Neuronal stem cell (in vitro differentiated cells): ENCODE measurements around the gene PRKD3.

Experiments
- DNase-seq: peaks from one replicate; pipeline ENCODE4 v3.0.0-alpha.2; 2013; ENCODE audit warnings: low spot score
- H2AFZ ChIP-seq: one replicate; pipeline ENCODE4 v1.6.1; 2013; ENCODE audit warnings: mild to moderate bottlenecking, low read length, inconsistent platforms
- H2AK5ac ChIP-seq: 2 replicates; pipeline ENCODE4 v1.6.1; 2013; ENCODE audit warnings: low read depth, mild to moderate bottlenecking, inconsistent platforms, low read length, moderate library complexity, mixed read lengths
- H2BK120ac ChIP-seq: 2 replicates; pipeline ENCODE4 v1.6.1; 2013; ENCODE audit warnings: low read depth, mild to moderate bottlenecking, inconsistent platforms, low read length, moderate library complexity, mixed read lengths
- H2BK12ac ChIP-seq: one replicate; pipeline ENCODE4 v1.6.1; 2013; ENCODE audit warnings: low read length, inconsistent platforms
- H2BK15ac ChIP-seq: 2 replicates; pipeline ENCODE4 v1.6.1; 2013; ENCODE audit warnings: mild to moderate bottlenecking, low read length, inconsistent platforms, mixed read lengths
- H2BK5ac ChIP-seq: one replicate; pipeline ENCODE4 v1.6.1; 2013; ENCODE audit warnings: inconsistent platforms, mild to moderate bottlenecking, low read length, moderate library complexity
- H3K14ac ChIP-seq: one replicate; pipeline ENCODE4 v1.6.1; 2013; ENCODE audit warnings: low read length, inconsistent platforms
- H3K18ac ChIP-seq: 2 replicates; pipeline ENCODE4 v1.6.1; 2013; ENCODE audit warnings: low read length, inconsistent platforms
- H3K23ac ChIP-seq: 2 replicates; pipeline ENCODE4 v1.6.1; 2013; ENCODE audit warnings: low read depth, mild to moderate bottlenecking, mixed read lengths, low read length, inconsistent platforms; ENCODE audit not compliant: poor library complexity
- H3K27ac ChIP-seq: replicated peaks from 3 replicates; pipeline ENCODE4 v1.5.1; 2013; ENCODE audit warnings: low read length, inconsistent platforms
- H3K27me3 ChIP-seq, 3 experiments: 2 replicates each; pipeline ENCODE4 v1.6.1; 2013; ENCODE audit warnings: low read length in 3 of 3, mild to moderate bottlenecking in 2 of 3, inconsistent platforms in 1 of 3, low read depth in 1 of 3, mixed read lengths in 1 of 3, moderate library complexity in 1 of 3; ENCODE audit not compliant: control insufficient read depth in 3 of 3, insufficient read depth in 3 of 3
- H3K36me3 ChIP-seq, 2 donors: replicated peaks in 1 of 2; 2 replicates each; pipeline ENCODE4 v1.6.1; 2013; ENCODE audit warnings: low read length in 2 of 2; ENCODE audit not compliant: control insufficient read depth in 2 of 2, insufficient read depth in 2 of 2
- H3K4ac ChIP-seq: 2 replicates; pipeline ENCODE4 v1.6.1; 2013; ENCODE audit warnings: inconsistent platforms, mild to moderate bottlenecking, low read length, moderate library complexity
- H3K4me1 ChIP-seq, 2 donors: 1 replicate in 1 of 2; 2 replicates in 1 of 2; pipeline ENCODE4 v1.6.1; 2013; ENCODE audit warnings: low read length in 2 of 2, low read depth in 1 of 2; ENCODE audit not compliant: control insufficient read depth in 2 of 2, insufficient read depth in 1 of 2
- H3K4me2 ChIP-seq: one replicate; pipeline ENCODE4 v1.6.1; 2013; ENCODE audit warnings: mild to moderate bottlenecking, low read length, inconsistent platforms; ENCODE audit not compliant: insufficient read depth, poor library complexity, severe bottlenecking
- H3K4me3 ChIP-seq, 2 donors: 2 replicates each; pipeline ENCODE4 v1.5.1; 2013; ENCODE audit warnings: low read length in 2 of 2, mild to moderate bottlenecking in 2 of 2, inconsistent platforms in 1 of 2, moderate library complexity in 1 of 2
- H3K79me1 ChIP-seq: one replicate; pipeline ENCODE4 v1.6.1; 2013; ENCODE audit warnings: low read depth, mild to moderate bottlenecking, inconsistent platforms, low read length, moderate library complexity
- H3K9ac ChIP-seq: one replicate; pipeline ENCODE4 v1.6.1; 2013; ENCODE audit warnings: mild to moderate bottlenecking, low read depth, low read length, inconsistent platforms; ENCODE audit not compliant: poor library complexity
- H3K9me3 ChIP-seq, 2 donors: replicated peaks in 1 of 2; 2 replicates each; pipeline versions ENCODE3 to v1.6.1; 2013; ENCODE audit warnings: low read length in 2 of 2, mild to moderate bottlenecking in 2 of 2, inconsistent platforms in 1 of 2, low read depth in 1 of 2, mixed read lengths in 1 of 2, moderate library complexity in 1 of 2; ENCODE audit not compliant: control insufficient read depth in 2 of 2, insufficient read depth in 1 of 2
- H4K8ac ChIP-seq: one replicate; pipeline ENCODE4 v1.6.1; 2013; ENCODE audit warnings: low read depth, mild to moderate bottlenecking, inconsistent platforms, low read length, moderate library complexity
- H4K91ac ChIP-seq: one replicate; pipeline ENCODE4 v1.6.1; 2013; ENCODE audit warnings: low read length, low read depth, mild to moderate bottlenecking, inconsistent platforms; ENCODE audit not compliant: poor library complexity
- WGBS, 2 donors: extraction: QIAGEN DNeasy Blood & Tissue Kit; methylation state at CpG; one replicate each; pipeline ENCODE4 v1.1.7; 2013; ENCODE audit warnings: missing lambda C conversion rate in 2 of 2, mixed read lengths in 1 of 2; ENCODE audit not compliant: insufficient read length in 2 of 2, insufficient replicate concordance in 1 of 2; ENCODE audit errors: extremely low coverage in 2 of 2; 5-methylcytosine and 5-hydroxymethylcytosine counted together

Gene PRKD3

DNA sequence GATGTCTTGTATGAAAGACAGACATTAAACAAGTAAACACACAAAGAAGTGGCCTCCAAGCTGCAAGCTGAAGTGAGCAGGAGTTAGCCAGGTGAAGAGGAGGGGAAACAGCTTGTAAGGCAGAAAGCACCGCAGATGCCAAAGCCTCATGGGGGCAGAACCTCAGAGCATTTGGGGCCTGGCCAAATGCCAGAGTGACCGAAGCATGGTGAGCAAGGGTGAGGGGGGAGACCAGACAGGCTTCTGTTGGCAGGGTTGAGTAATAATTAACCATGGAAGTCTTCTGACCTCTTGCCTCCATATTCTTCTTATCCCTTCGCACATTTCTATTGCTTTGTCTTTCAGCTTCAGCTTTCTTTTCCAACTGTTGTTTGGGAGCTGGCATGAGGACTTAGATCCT lies 25.4 kb upstream of the PRKD3 start:
- H3K23ac ChIP-seq: no peak overlapping the region
- H3K36me3 ChIP-seq: no peaks in the 10 kb centered on the region
- H3K9me3 ChIP-seq: no peaks in the 10 kb centered on the region
- peak overlapping the region; percentile 43 for H2BK12ac ChIP-seq
- no peak overlapping the region for H3K9ac ChIP-seq
- no peaks in the 10 kb centered on the region for H3K27me3 ChIP-seq
- H3K4me2 ChIP-seq: no peak overlapping the region
- no peak overlapping the region for H3K4me3 ChIP-seq
- peak overlapping the region; percentile 44 for H3K18ac ChIP-seq
- H3K14ac ChIP-seq: no peak overlapping the region
- H4K8ac ChIP-seq: no peak overlapping the region
- H3K27ac ChIP-seq: peak overlapping the region; percentile 21
- H3K79me1 ChIP-seq: no peaks in the 10 kb centered on the region
- no peak overlapping the region for H2AK5ac ChIP-seq
- no peak overlapping the region for H3K4ac ChIP-seq
- H2BK15ac ChIP-seq: peak overlapping the region; percentile 80
- H4K91ac ChIP-seq: no peak overlapping the region
- H2BK5ac ChIP-seq: no peak overlapping the region
- peak overlapping the region; percentile 13 for H2AFZ ChIP-seq
- peaks cover 15% of the 10 kb centered on the region in 2 donors for H3K4me1 ChIP-seq
- no CpG with 5 or more reads among the region's 3 CpGs for WGBS, 2 donors
- H2BK120ac ChIP-seq: no peak overlapping the region
- DNase-seq: no peak

DNA sequence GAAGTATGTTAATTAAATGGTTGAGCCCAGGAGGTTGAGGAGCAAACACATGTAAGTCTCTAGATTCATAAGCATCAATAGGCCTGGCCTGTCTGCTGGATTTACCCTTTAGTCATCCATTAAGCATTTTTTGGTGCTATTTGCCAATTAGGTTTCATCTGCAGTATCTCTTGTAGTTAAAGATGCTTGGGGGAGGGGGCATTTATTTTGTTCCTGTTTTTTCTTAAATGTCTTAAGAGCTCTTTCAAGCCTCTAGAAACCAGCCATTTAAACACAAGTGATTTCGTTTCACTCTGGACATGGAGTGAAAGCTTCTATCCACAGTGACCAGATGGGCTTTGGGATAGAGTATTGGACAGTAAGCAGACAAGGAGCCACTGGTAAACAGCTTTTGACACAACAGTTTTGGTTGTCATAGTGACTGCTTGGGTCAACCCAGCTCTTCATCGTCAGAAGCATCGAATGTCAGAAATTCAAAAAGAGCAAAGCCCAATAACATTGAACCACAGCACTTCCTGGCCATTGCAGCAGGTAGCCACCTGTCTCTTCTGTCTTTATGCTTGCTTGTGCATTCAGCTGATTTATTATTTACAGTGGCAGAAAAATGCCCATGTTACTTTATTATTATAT lies 24.7 kb upstream of the PRKD3 start:
- Histone ChIP-seq H3K4me3 (no peak overlapping the region), H3K14ac (no peak overlapping the region), H2AFZ (no peak overlapping the region), H4K8ac (no peak overlapping the region), H3K27ac (peak overlapping the region; percentile 70), H3K4me2 (no peak overlapping the region), H3K36me3 (no peaks in the 10 kb centered on the region), H2BK12ac (no peak overlapping the region), H3K18ac (no peak overlapping the region), H3K4me1 (peaks cover 15% of the 10 kb centered on the region in 2 donors), H2BK15ac (no peak overlapping the region), H3K23ac (no peak overlapping the region), H4K91ac (no peak overlapping the region), H2BK5ac (no peak overlapping the region), H3K79me1 (no peaks in the 10 kb centered on the region), H2BK120ac (no peak overlapping the region), H3K9me3 (no peaks in the 10 kb centered on the region), H3K4ac (no peak overlapping the region), H3K9ac (no peak overlapping the region), H3K27me3 (peaks cover 0 to 2% (median 0%) of the 10 kb centered on the region in 3 experiments), H2AK5ac (no peak overlapping the region)
- no peak for DNase-seq
- no CpG with 5 or more reads among the region's 3 CpGs for WGBS, 2 donors

DNA sequence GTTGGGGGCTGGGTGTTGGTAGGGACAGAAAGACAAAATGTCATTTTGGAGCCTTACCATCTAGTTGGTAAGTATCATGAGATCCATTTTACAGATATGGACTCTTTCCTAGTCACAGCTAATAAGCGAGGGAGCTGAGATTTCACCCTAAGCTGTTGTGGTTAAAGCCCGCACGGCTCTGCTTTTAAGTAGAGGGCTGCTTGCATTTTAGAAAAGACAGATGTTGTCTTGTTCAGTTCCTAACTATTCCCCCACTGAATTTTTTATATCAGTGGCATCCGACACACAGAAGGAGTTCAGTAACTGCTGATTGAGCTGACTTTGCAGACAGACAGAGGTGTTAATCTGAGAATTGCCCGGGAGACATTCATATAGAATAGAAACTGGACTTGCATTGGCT lies 23.5 kb upstream of the PRKD3 start:
- Histone ChIP-seq H3K9me3 (no peaks in the 10 kb centered on the region), H2BK5ac (no peak overlapping the region), H3K79me1 (no peaks in the 10 kb centered on the region), H3K9ac (no peak overlapping the region), H2BK120ac (no peak overlapping the region), H3K27ac (peak overlapping the region; percentile 21), H4K91ac (no peak overlapping the region), H2AK5ac (no peak overlapping the region), H4K8ac (no peak overlapping the region), H3K23ac (no peak overlapping the region), H3K14ac (no peak overlapping the region), H3K4me3 (no peak overlapping the region), H2AFZ (no peak overlapping the region), H3K36me3 (no peaks in the 10 kb centered on the region), H3K4me2 (no peak overlapping the region), H3K27me3 (peaks cover 0 to 2% (median 0%) of the 10 kb centered on the region in 3 experiments), H3K18ac (no peak overlapping the region), H3K4me1 (peaks cover 15% of the 10 kb centered on the region in 2 donors), H3K4ac (no peak overlapping the region), H2BK12ac (no peak overlapping the region), H2BK15ac (no peak overlapping the region)
- no peak for DNase-seq
- WGBS, 2 donors: no CpG with 5 or more reads among the region's 5 CpGs

DNA sequence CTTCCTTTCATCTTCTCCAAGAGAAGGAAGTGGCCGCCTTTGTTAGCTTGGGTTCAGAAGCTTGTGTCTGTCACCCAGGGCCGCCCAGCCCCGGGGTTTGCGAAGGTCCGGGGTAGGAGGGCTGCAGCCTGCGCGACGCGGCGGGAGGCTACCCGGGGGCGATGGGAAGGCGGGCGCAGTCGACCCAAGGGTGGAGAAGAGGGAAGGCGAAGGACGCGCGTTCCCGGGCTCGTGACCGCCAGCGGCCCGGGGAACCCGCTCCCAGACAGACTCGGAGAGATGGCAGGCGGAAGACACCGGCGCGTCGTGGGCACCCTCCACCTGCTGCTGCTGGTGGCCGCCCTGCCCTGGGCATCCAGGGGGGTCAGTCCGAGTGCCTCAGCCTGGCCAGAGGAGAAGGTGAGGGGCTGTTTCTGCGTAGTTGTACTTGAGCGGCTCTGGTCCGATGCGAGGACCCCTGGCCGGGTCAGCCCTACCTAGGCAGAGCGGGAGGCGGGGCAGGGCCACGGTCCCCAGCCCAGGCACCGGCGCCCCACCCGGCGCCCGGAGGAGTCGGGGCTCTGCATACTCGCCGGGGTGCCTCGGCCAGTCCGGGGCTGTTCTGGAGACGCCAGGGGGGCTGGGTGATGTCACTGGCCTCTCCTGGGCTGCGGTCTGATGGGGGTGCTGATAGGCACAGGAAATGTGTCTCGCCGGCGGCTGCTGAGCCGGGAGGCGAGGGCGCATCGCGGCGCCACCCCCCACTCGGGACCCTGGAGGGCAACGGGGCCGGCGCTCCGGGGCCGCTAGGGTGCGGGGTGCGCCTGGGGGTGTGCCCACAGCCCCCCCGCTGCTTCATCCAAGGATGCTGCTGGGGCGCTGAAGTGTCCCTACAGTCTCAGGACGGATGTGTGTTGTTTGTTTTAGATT lies 20.1 kb upstream of the PRKD3 start, which contains the start of gene QPCT:
QPCT (plus strand) TSS at position 178 of the 909 bp plus-strand sequence; CDS start at position 280, 102 bp downstream.
- Histone ChIP-seq H3K4me3 (peak within 1 kb of the TSS in 1 of 2 donors; percentile 89), H4K91ac (no peak within 1 kb of the TSS), H2BK5ac (peak within 1 kb of the TSS; percentile 59), H2BK120ac (no peak within 1 kb of the TSS), H3K27me3 (peaks cover 0 to 2% (median 0%) of the 10 kb centered on the region in 3 experiments), H3K4ac (no peak within 1 kb of the TSS), H3K27ac (no peak within 1 kb of the TSS), H2AFZ (no peak within 1 kb of the TSS), H2AK5ac (no peak within 1 kb of the TSS), H2BK12ac (peak within 1 kb of the TSS; percentile 43), H3K4me1 (peaks cover 10 to 12% of the 10 kb centered on the region in 2 donors), H3K36me3 (no peaks in the 10 kb centered on the region), H3K14ac (no peak within 1 kb of the TSS), H3K9ac (peak within 1 kb of the TSS; percentile 91), H3K4me2 (peak within 1 kb of the TSS; percentile 86), H3K18ac (peak within 1 kb of the TSS; percentile 96), H3K79me1 (no peaks in the 10 kb centered on the region), H3K23ac (peak within 1 kb of the TSS; percentile 60), H3K9me3 (no peaks in the 10 kb centered on the region), H2BK15ac (peak within 1 kb of the TSS; percentile 23), H4K8ac (no peak within 1 kb of the TSS)
- DNase-seq: no peak
- WGBS, 2 donors: no CpG with 5 or more reads among the region's 73 CpGs
